IPS-20b (cell line): ENCODE results near the gene CAMK2A.

ENCODE experiments used
- H3K27ac ChIP-seq: one replicate; pipeline ENCODE4 v1.5.1; 2013; ENCODE audit warnings: low read length
- H3K27me3 ChIP-seq: 2 replicates; pipeline ENCODE4 v1.6.1; 2013; ENCODE audit warnings: mild to moderate bottlenecking, low read length, inconsistent platforms; ENCODE audit not compliant: insufficient read depth
- H3K36me3 ChIP-seq: 2 replicates; pipeline ENCODE4 v1.6.1; 2013; ENCODE audit warnings: low read depth, mild to moderate bottlenecking, inconsistent platforms, low read length, moderate library complexity; ENCODE audit not compliant: insufficient read depth
- H3K4me1 ChIP-seq: 2 replicates; pipeline ENCODE4 v1.6.1; 2013; ENCODE audit warnings: mild to moderate bottlenecking, control low read depth, inconsistent platforms, low read length, moderate library complexity; ENCODE audit not compliant: insufficient read depth
- H3K4me3 ChIP-seq: 2 replicates; pipeline ENCODE4 v1.5.1; 2013; ENCODE audit warnings: mild to moderate bottlenecking, low read length, inconsistent platforms
- H3K9ac ChIP-seq: 2 replicates; pipeline ENCODE4 v1.6.1; 2013; ENCODE audit warnings: low read depth, mild to moderate bottlenecking, inconsistent platforms, low read length, moderate library complexity
- H3K9me3 ChIP-seq: 2 replicates; pipeline ENCODE4 v1.6.1; 2013; ENCODE audit warnings: mild to moderate bottlenecking, low read depth, low read length, inconsistent platforms; ENCODE audit not compliant: insufficient read depth

CAMK2A gene

GRCh38 chr5:150181766-150182545 lies 107.6 kb downstream of the CAMK2A start:
- Histone ChIP-seq H3K4me3 (no peak overlapping the region), H3K9ac (no peak overlapping the region), H3K36me3 (no peaks in the 10 kb centered on the region), H3K27me3 (peaks cover 50% of the 10 kb centered on the region), H3K27ac (no peak overlapping the region), H3K9me3 (no peaks in the 10 kb centered on the region), H3K4me1 (peaks cover 12% of the 10 kb centered on the region)

- H3K4me1 ChIP-seq: peaks cover 6% of the 10 kb centered on the region
- H3K9ac ChIP-seq: no peak overlapping the region
- H3K4me3 ChIP-seq: no peak overlapping the region
- H3K27me3 ChIP-seq: peaks cover 41% of the 10 kb centered on the region
- no peak overlapping the region for H3K27ac ChIP-seq
- H3K9me3 ChIP-seq: no peaks in the 10 kb centered on the region
- no peaks in the 10 kb centered on the region for H3K36me3 ChIP-seq
These were observed 108.5 kb downstream of the CAMK2A start for GRCh38 chr5:150181027-150181426.

GRCh38 chr5:150180241-150181026 lies 109.1 kb downstream of the CAMK2A start:
- no peak overlapping the region for H3K27ac ChIP-seq
- no peaks in the 10 kb centered on the region; the same call in 1 of the 2 replicates for H3K4me1 ChIP-seq
- no peak overlapping the region for H3K4me3 ChIP-seq
- H3K9me3 ChIP-seq: no peaks in the 10 kb centered on the region
- H3K9ac ChIP-seq: no peak overlapping the region
- peaks cover 35% of the 10 kb centered on the region for H3K27me3 ChIP-seq
- no peaks in the 10 kb centered on the region for H3K36me3 ChIP-seq

- Histone ChIP-seq H3K9ac (no peak overlapping the region), H3K27me3 (peaks cover 23% of the 10 kb centered on the region; the same call in 1 of the 2 replicates), H3K4me1 (no peaks in the 10 kb centered on the region), H3K36me3 (no peaks in the 10 kb centered on the region), H3K27ac (no peak overlapping the region), H3K9me3 (no peaks in the 10 kb centered on the region), H3K4me3 (no peak overlapping the region)
These were observed 110.5 kb downstream of the CAMK2A start for GRCh38 chr5:150179019-150179620.

- Histone ChIP-seq H3K4me1 (no peaks in the 10 kb centered on the region), H3K27me3 (peaks cover 22% of the 10 kb centered on the region), H3K27ac (no peak overlapping the region)
These were observed 111.3 kb downstream of the CAMK2A start for GRCh38 chr5:150178262-150178661.

GRCh38 chr5:150177721-150178120 lies 111.9 kb downstream of the CAMK2A start:
- no peaks in the 10 kb centered on the region for H3K36me3 ChIP-seq
- H3K4me1 ChIP-seq: no peaks in the 10 kb centered on the region

More at GRCh38 chr5:150178262-150178661, 111.3 kb downstream of the CAMK2A start:
- Histone ChIP-seq H3K9ac (no peak overlapping the region), H3K36me3 (no peaks in the 10 kb centered on the region), H3K4me3 (no peak overlapping the region), H3K9me3 (no peaks in the 10 kb centered on the region)

GRCh38 chr5:150176745-150177477 lies 112.7 kb downstream of the CAMK2A start:
- H3K4me3 ChIP-seq: no peak overlapping the region
- no peak overlapping the region for H3K27ac ChIP-seq

More at GRCh38 chr5:150177721-150178120, 111.9 kb downstream of the CAMK2A start:
- H3K27ac ChIP-seq: no peak overlapping the region
- no peaks in the 10 kb centered on the region for H3K9me3 ChIP-seq
- H3K4me3 ChIP-seq: no peak overlapping the region
- peaks cover 23% of the 10 kb centered on the region for H3K27me3 ChIP-seq
- H3K9ac ChIP-seq: no peak overlapping the region

GRCh38 chr5:150175536-150175935 lies 114.0 kb downstream of the CAMK2A start:
- H3K4me3 ChIP-seq: no peak overlapping the region
- no peak overlapping the region for H3K9ac ChIP-seq
- peaks cover 35% of the 10 kb centered on the region for H3K27me3 ChIP-seq
- H3K4me1 ChIP-seq: no peaks in the 10 kb centered on the region
- no peak overlapping the region for H3K27ac ChIP-seq
- no peaks in the 10 kb centered on the region for H3K9me3 ChIP-seq
- H3K36me3 ChIP-seq: no peaks in the 10 kb centered on the region

More at GRCh38 chr5:150176745-150177477, 112.7 kb downstream of the CAMK2A start:
- Histone ChIP-seq H3K9ac (no peak overlapping the region), H3K4me1 (no peaks in the 10 kb centered on the region), H3K27me3 (peaks cover 23% of the 10 kb centered on the region), H3K36me3 (no peaks in the 10 kb centered on the region), H3K9me3 (no peaks in the 10 kb centered on the region)

GRCh38 chr5:150175076-150175475 lies 114.5 kb downstream of the CAMK2A start:
- Histone ChIP-seq H3K27ac (no peak overlapping the region), H3K27me3 (peaks cover 39% of the 10 kb centered on the region), H3K4me1 (no peaks in the 10 kb centered on the region), H3K36me3 (no peaks in the 10 kb centered on the region), H3K9ac (no peak overlapping the region), H3K9me3 (no peaks in the 10 kb centered on the region), H3K4me3 (no peak overlapping the region)

- Histone ChIP-seq H3K4me3 (no peak overlapping the region), H3K36me3 (no peaks in the 10 kb centered on the region), H3K27ac (no peak overlapping the region), H3K9me3 (no peaks in the 10 kb centered on the region), H3K27me3 (peaks cover 47% of the 10 kb centered on the region), H3K9ac (no peak overlapping the region), H3K4me1 (no peaks in the 10 kb centered on the region)
These were observed 115.3 kb downstream of the CAMK2A start for GRCh38 chr5:150174285-150174684.

- Histone ChIP-seq H3K4me3 (no peak overlapping the region), H3K36me3 (no peaks in the 10 kb centered on the region), H3K27me3 (peaks cover 59% of the 10 kb centered on the region), H3K27ac (no peak overlapping the region), H3K9me3 (no peaks in the 10 kb centered on the region), H3K9ac (no peak overlapping the region), H3K4me1 (no peaks in the 10 kb centered on the region)
These were observed 116.4 kb downstream of the CAMK2A start for GRCh38 chr5:150173161-150173560.
